Esophagus (tissue), 2 donors: ENCODE data around the gene C15orf40. TPM values are rescaled to one million over a fixed set of nuclear protein-coding genes. Genes with fewer than 3 reads are reported as not detected.

Source experiments
- H3K27ac ChIP-seq, 2 donors: one replicate each; pipeline ENCODE4 v1.5.1; 2013; ENCODE audit warnings: low read depth in 2 of 2, mild to moderate bottlenecking in 2 of 2, inconsistent platforms in 1 of 2, low read length in 1 of 2, moderate library complexity in 1 of 2
- H3K27me3 ChIP-seq, 2 donors: one replicate each; pipeline ENCODE4 v1.6.1; 2013; ENCODE audit warnings: low read length in 2 of 2, control low read depth in 1 of 2, mild to moderate bottlenecking in 1 of 2; ENCODE audit not compliant: insufficient read depth in 2 of 2, control insufficient read depth in 1 of 2
- H3K36me3 ChIP-seq, 2 donors: one replicate each; pipeline ENCODE4 v1.6.1; 2013; ENCODE audit warnings: low read length in 1 of 2; ENCODE audit not compliant: control insufficient read depth in 2 of 2, insufficient read depth in 2 of 2
- H3K4me1 ChIP-seq, 2 donors: one replicate each; pipeline ENCODE4 v1.6.1; 2013; ENCODE audit warnings: low read length in 1 of 2; ENCODE audit not compliant: control insufficient read depth in 2 of 2, insufficient read depth in 2 of 2
- H3K4me3 ChIP-seq, 2 donors: one replicate each; pipeline ENCODE4 v1.5.1; 2013; ENCODE audit warnings: low read length in 2 of 2, mild to moderate bottlenecking in 2 of 2, low read depth in 1 of 2, moderate library complexity in 1 of 2
- H3K9me3 ChIP-seq, 2 donors: one replicate each; pipeline ENCODE4 v1.6.1; 2013; ENCODE audit warnings: mild to moderate bottlenecking in 2 of 2, low read depth in 1 of 2, low read length in 1 of 2, moderate library complexity in 1 of 2; ENCODE audit not compliant: control insufficient read depth in 2 of 2, insufficient read depth in 1 of 2
- WGBS, 2 donors: extraction: QIAGEN DNeasy Blood & Tissue Kit; methylation state at CpG; one replicate each; pipeline ENCODE4 v1.1.7; 2013; 5-methylcytosine and 5-hydroxymethylcytosine counted together
- polyA plus RNA-seq, 2 donors: library from polyadenylated mRNA; stranded (reverse); fragments of 200-250 nt; gene quantifications; one replicate each; pipeline ENCODE4 v1.2.3, GENCODE V29; 2013
- donor health status: healthy with polysubstance abuse.
- donor health status: Bipolar disorder and iron deficiency.

C15orf40 gene
- polyA plus RNA-seq, 2 donors = 17.0 to 19.5 TPM

DNA sequence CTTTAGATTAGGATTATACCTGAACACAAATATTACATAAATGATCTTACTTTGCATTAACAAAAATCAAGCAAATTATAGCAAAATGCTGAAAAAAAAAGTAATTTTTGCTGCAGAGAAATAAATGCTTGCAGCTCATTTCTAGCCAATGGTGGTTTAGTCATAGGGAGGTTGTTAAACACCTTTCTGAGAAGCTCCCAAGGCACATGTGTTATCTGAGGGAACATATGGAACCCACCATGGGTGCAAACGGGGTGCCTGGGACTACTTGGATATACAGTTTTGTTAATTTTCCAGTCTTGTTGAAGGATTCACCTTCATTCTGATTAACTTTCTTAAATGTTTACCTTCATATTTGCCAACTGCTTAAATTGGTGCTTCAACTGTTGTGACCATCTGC is 34.4 kb downstream of the C15orf40 start:
- Histone ChIP-seq H3K36me3 (no peaks in the 10 kb centered on the region), H3K4me1 (no peaks in the 10 kb centered on the region), H3K27ac (no peak overlapping the region), H3K27me3 (no peaks in the 10 kb centered on the region), H3K9me3 (no peaks in the 10 kb centered on the region), H3K4me3 (no peak overlapping the region)
- 85 to 95% methylated on average over 1 of the region's 1 CpG for WGBS, 2 donors

GRCh38 chr15:82972990-82973389 is 38.4 kb downstream of the C15orf40 start:
- Histone ChIP-seq H3K4me3 (no peak overlapping the region), H3K4me1 (no peaks in the 10 kb centered on the region), H3K27ac (no peak overlapping the region), H3K9me3 (no peaks in the 10 kb centered on the region), H3K27me3 (no peaks in the 10 kb centered on the region), H3K36me3 (no peaks in the 10 kb centered on the region)
- WGBS, 2 donors = 85 to 92% methylated on average over 1 of the region's 1 CpG

- Histone ChIP-seq H3K36me3 (no peaks in the 10 kb centered on the region), H3K27me3 (no peaks in the 10 kb centered on the region), H3K4me1 (no peaks in the 10 kb centered on the region), H3K9me3 (no peaks in the 10 kb centered on the region), H3K4me3 (no peak overlapping the region), H3K27ac (no peak overlapping the region)
- 68 to 84% methylated on average over 2 of the region's 2 CpGs for WGBS, 2 donors
Observed at GRCh38 chr15:82971218-82971984, 40.0 kb downstream of the C15orf40 start.

DNA sequence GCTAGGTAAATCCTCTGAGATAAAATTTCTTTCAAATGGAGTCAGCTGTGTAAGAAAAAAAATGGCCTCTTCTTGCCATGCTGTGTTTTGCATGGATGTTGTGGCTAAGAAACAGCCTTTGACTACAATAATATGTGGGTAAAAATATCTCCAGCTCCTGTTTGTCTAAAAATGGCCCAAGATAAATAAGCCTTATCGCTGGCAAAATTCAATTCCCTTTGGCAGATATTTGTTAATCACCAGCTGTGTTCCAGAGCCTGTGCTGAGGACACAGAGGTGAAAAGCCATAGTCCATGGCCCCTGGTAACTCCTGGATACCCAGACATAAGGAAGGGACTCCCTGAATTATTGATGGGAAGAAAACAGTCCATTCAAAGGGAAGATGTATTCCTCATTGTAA is 40.7 kb downstream of the C15orf40 start:
- WGBS, 2 donors = 40 to 49% methylated on average over 1 of the region's 1 CpG
- no peak overlapping the region for H3K4me3 ChIP-seq
- no peaks in the 10 kb centered on the region for H3K9me3 ChIP-seq
- no peaks in the 10 kb centered on the region for H3K27me3 ChIP-seq
- no peak overlapping the region for H3K27ac ChIP-seq
- H3K36me3 ChIP-seq = no peaks in the 10 kb centered on the region
- no peaks in the 10 kb centered on the region for H3K4me1 ChIP-seq

DNA sequence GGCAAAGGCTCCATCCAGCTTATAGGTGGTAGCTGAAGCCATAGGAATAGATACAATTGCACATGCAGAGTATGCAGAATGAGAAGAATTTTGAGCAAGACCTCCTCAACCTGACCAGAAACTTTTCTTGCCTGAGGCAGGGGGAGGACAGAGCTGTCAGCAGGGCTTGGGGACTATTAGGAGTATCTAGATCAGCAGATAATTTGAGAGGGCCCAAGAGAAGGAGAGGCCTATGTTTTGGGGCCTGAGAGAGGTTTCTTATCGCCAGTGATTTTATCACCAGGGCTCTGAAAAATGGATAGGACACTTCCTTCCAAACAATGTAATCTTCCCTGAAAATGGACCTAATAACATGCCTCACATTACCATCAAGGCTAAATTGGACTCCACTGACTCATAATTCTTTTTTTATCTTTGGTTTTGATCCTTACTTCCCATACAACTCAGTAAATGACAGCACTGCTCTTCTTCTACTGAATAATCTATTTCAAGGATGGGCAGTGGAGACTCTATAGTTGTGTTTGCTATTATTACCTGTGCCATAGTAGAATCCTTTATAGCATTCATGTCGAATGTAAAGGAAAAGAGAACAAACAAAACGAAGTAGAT is 41.3 kb downstream of the C15orf40 start:
- Histone ChIP-seq H3K9me3 (no peaks in the 10 kb centered on the region), H3K27ac (no peak overlapping the region), H3K4me1 (no peaks in the 10 kb centered on the region), H3K4me3 (no peak overlapping the region), H3K36me3 (no peaks in the 10 kb centered on the region), H3K27me3 (no peaks in the 10 kb centered on the region)
- WGBS, 2 donors = 56 to 57% methylated on average over 3 of the region's 3 CpGs

DNA sequence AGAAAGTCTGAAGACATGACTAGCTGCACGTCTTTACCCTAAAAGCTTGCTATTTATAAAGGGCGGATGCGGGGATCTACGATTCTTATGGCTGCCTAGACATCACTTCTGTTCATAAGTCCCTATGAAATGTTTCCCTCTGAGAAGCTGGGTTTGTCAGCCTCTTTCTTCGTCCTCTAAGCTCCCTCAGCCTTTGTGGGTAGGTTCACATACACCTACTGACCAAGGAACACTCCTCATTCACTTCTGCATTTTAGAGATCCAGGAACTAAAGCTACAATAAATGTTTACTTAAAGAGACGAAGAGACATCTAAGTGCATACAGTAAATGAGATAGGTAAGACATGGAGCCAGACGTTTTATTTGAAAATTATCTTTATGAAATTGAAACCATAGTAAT is 42.1 kb downstream of the C15orf40 start:
- Histone ChIP-seq H3K27me3 (no peaks in the 10 kb centered on the region), H3K4me1 (no peaks in the 10 kb centered on the region), H3K27ac (no peak overlapping the region), H3K36me3 (no peaks in the 10 kb centered on the region), H3K9me3 (no peaks in the 10 kb centered on the region), H3K4me3 (no peak overlapping the region)
- WGBS, 2 donors = 81 to 84% methylated on average over 7 of the region's 7 CpGs

GRCh38 chr15:82968066-82968465 is 43.4 kb downstream of the C15orf40 start:
- H3K9me3 ChIP-seq = no peaks in the 10 kb centered on the region
- H3K27ac ChIP-seq = no peak overlapping the region
- no peaks in the 10 kb centered on the region for H3K27me3 ChIP-seq
- H3K36me3 ChIP-seq = no peaks in the 10 kb centered on the region
- WGBS, 2 donors = 86 to 91% methylated on average over 4 of the region's 4 CpGs
- no peak overlapping the region for H3K4me3 ChIP-seq
- H3K4me1 ChIP-seq = no peaks in the 10 kb centered on the region

- H3K27me3 ChIP-seq = no peaks in the 10 kb centered on the region
- H3K9me3 ChIP-seq = no peaks in the 10 kb centered on the region
- H3K4me3 ChIP-seq = no peak overlapping the region
- H3K27ac ChIP-seq = no peak overlapping the region
- WGBS, 2 donors = 65 to 66% methylated on average over 4 of the region's 4 CpGs
- no peaks in the 10 kb centered on the region for H3K4me1 ChIP-seq
- no peaks in the 10 kb centered on the region for H3K36me3 ChIP-seq
Observed at GRCh38 chr15:82966671-82967071, 44.8 kb downstream of the C15orf40 start.

DNA sequence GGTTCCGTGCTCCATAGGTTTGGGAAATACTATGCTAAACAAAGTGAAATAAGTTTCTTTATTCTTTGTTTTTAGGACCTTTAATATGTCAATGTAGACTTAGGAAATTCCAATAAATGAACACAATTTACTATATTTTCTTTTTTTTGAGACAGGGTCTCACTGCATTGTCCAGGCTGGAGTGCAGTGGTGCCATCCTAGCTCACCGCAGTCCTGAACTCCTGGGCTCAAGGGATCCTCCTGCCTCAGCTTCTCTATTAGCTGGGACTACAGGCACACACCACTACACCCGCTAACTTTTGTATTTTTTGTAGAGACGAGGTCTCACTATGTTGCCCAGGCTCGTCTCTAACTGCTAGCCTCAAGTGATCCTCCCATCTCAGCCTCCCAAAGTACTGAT is 46.5 kb downstream of the C15orf40 start:
- Histone ChIP-seq H3K9me3 (no peaks in the 10 kb centered on the region), H3K4me1 (no peaks in the 10 kb centered on the region), H3K27me3 (no peaks in the 10 kb centered on the region), H3K4me3 (no peak overlapping the region), H3K36me3 (no peaks in the 10 kb centered on the region), H3K27ac (no peak overlapping the region)
- WGBS, 2 donors = 93 to 98% methylated on average over 5 of the region's 5 CpGs
